ENCODE measurements around the gene ITGA2.

The ITGA2 gene

GRCh38 chr5:53055365-53055764 is 66.2 kb downstream of the ITGA2 start:
- DNase-seq (ENCODE audit: low spot score) = no peak

- DNase-seq (ENCODE audit: low spot score) = no peak
These were observed 70.1 kb downstream of the ITGA2 start for GRCh38 chr5:53059281-53059680.

GRCh38 chr5:53063176-53063575 is 74.0 kb downstream of the ITGA2 start:
- DNase-seq (ENCODE audit: low spot score) = no peak

- no peak for DNase-seq (ENCODE audit: low spot score)
These were observed 74.6 kb downstream of the ITGA2 start for GRCh38 chr5:53063791-53064190.

GRCh38 chr5:53066088-53066487 is 76.9 kb downstream of the ITGA2 start:
- no peak for DNase-seq (ENCODE audit: low spot score)

- no peak for DNase-seq (ENCODE audit: low spot score)
These were observed 78.5 kb downstream of the ITGA2 start for GRCh38 chr5:53067641-53068040.

GRCh38 chr5:53068291-53068836 is 79.2 kb downstream of the ITGA2 start:
- no peak for DNase-seq (ENCODE audit: low spot score)

GRCh38 chr5:53069626-53070025 is 80.5 kb downstream of the ITGA2 start:
- DNase-seq (ENCODE audit: low spot score) = peak; percentile 36

- DNase-seq (ENCODE audit: low spot score) = no peak
These were observed 82.1 kb downstream of the ITGA2 start for GRCh38 chr5:53071298-53071697.

- DNase-seq (ENCODE audit: low spot score) = peak; percentile 66
These were observed 82.6 kb downstream of the ITGA2 start for GRCh38 chr5:53071738-53072137.

GRCh38 chr5:53073348-53073747 is 84.2 kb downstream of the ITGA2 start:
- peak; percentile 13 for DNase-seq (ENCODE audit: low spot score)

- no peak for DNase-seq (ENCODE audit: low spot score)
These were observed 86.9 kb downstream of the ITGA2 start for GRCh38 chr5:53076014-53076583.

GRCh38 chr5:53080271-53080670 is 91.1 kb downstream of the ITGA2 start:
- DNase-seq (ENCODE audit: low spot score) = no peak

- DNase-seq (ENCODE audit: low spot score) = no peak
These were observed 94.8 kb downstream of the ITGA2 start for GRCh38 chr5:53083927-53084326.

- no peak for DNase-seq (ENCODE audit: low spot score)
These were observed 95.5 kb downstream of the ITGA2 start for GRCh38 chr5:53084546-53085255.

GRCh38 chr5:53087171-53087570 is 98.0 kb downstream of the ITGA2 start:
- DNase-seq (ENCODE audit: low spot score) = no peak

GRCh38 chr5:53087621-53088121 is 98.5 kb downstream of the ITGA2 start:
- no peak for DNase-seq (ENCODE audit: low spot score)

GRCh38 chr5:53089481-53089991 is 100.4 kb downstream of the ITGA2 start:
- DNase-seq (ENCODE audit: low spot score) = no peak

- no peak for DNase-seq (ENCODE audit: low spot score)
These were observed 101.1 kb downstream of the ITGA2 start for GRCh38 chr5:53090229-53090628.

GRCh38 chr5:53091289-53091688 is 102.1 kb downstream of the ITGA2 start:
- DNase-seq (ENCODE audit: low spot score) = peak; percentile 60

GRCh38 chr5:53092242-53092641 is 103.1 kb downstream of the ITGA2 start:
- no peak for DNase-seq (ENCODE audit: low spot score)

GRCh38 chr5:53095217-53095616 is 106.1 kb downstream of the ITGA2 start:
- DNase-seq (ENCODE audit: low spot score) = no peak

GRCh38 chr5:53095931-53096525 is 106.9 kb downstream of the ITGA2 start:
- peak; percentile 55 for DNase-seq (ENCODE audit: low spot score)
